B cell (primary cell): ENCODE results near the gene TRA2B. TPM values are rescaled to one million over a fixed set of nuclear protein-coding genes. Genes with fewer than 3 reads are reported as not detected.
A peak's percentile ranks its signal among the peaks of the same experiment; 100 is the strongest.

Experiments used
- ATAC-seq: fragments of 200-7000 bp; cut with Tn5 transposase; one replicate; pipeline ENCODE4 v1.10.0; 2021; ENCODE audit warnings: low read depth, mild to moderate bottlenecking, moderate number of reproducible peaks, moderate library complexity
- CTCF ChIA-PET: fragments of 350-600 bp; sonication (Branson Sonifier 250); formaldehyde crosslinking; loops from one replicate; lab custom pipeline; 2021; ENCODE audit warnings: antibody characterized with exemption, inconsistent platforms; lab: Charles Lee
- POLR2A ChIA-PET: fragments of 350-600 bp; sonication (Branson Sonifier 250); formaldehyde crosslinking; loops from one replicate; lab custom pipeline; 2021; ENCODE audit warnings: antibody characterized with exemption; lab: Charles Lee
- DNase-seq: peaks from one replicate; pipeline ENCODE4 v3.0.0; 2013
- H2AFZ ChIP-seq: 2 replicates; pipeline ENCODE4 v1.6.1; 2012; ENCODE audit warnings: mild to moderate bottlenecking, low read depth, low read length; ENCODE audit not compliant: insufficient read depth, poor library complexity, severe bottlenecking
- H3K27ac ChIP-seq, 2 donors: 1 replicate in 1 of 2; 2 replicates in 1 of 2; pipeline ENCODE4 v1.5.1; 2012 to 2013; ENCODE audit warnings: low read length in 2 of 2, mild to moderate bottlenecking in 2 of 2, moderate library complexity in 1 of 2
- H3K27me3 ChIP-seq, 4 experiments: fragments of 200-600 bp in 1 of 4; sonication (generic) in 1 of 4; replicated peaks in 1 of 4; 1 replicate in 2 of 4; 2 replicates in 2 of 4; pipeline versions ENCODE4 v1.6.1 to v1.7.0; 2013 to 2016; ENCODE audit warnings: low read length in 3 of 4, mild to moderate bottlenecking in 2 of 4, mixed read lengths in 1 of 4, moderate library complexity in 1 of 4; ENCODE audit not compliant: insufficient read depth in 4 of 4, control insufficient read depth in 3 of 4; ENCODE audit errors: control extremely low read depth in 1 of 4
- H3K36me3 ChIP-seq, 2 experiments: replicated peaks in 1 of 2; 1 replicate in 1 of 2; 2 replicates in 1 of 2; pipeline versions ENCODE4 v1.6.1 to v1.7.1; 2013; ENCODE audit warnings: low read length in 1 of 2; ENCODE audit not compliant: insufficient read depth in 2 of 2, control insufficient read depth in 1 of 2; ENCODE audit errors: control extremely low read depth in 1 of 2, extremely low read depth in 1 of 2
- H3K4me1 ChIP-seq, 2 donors: fragments of 200-600 bp in 1 of 2; sonication (generic) in 1 of 2; 1 replicate in 1 of 2; 2 replicates in 1 of 2; pipeline versions ENCODE4 v1.5.1 to v1.6.1; 2013 to 2017; ENCODE audit warnings: low read length in 2 of 2; ENCODE audit not compliant: control insufficient read depth in 2 of 2, insufficient read depth in 2 of 2
- H3K4me2 ChIP-seq: replicated peaks from 2 replicates; pipeline ENCODE3; 2012; ENCODE audit warnings: mild to moderate bottlenecking, low read depth, low read length; ENCODE audit not compliant: poor library complexity, severe bottlenecking
- H3K4me3 ChIP-seq, 5 experiments: fragments of 200-600 bp in 1 of 5; sonication (generic) in 1 of 5; 1 replicate in 3 of 5; 2 replicates in 2 of 5; pipeline versions ENCODE4 v1.5.1 to v1.7.0; 2011 to 2016; ENCODE audit warnings: low read length in 4 of 5, mild to moderate bottlenecking in 4 of 5, low read depth in 2 of 5, control low read depth in 1 of 5, moderate library complexity in 1 of 5; ENCODE audit not compliant: insufficient read depth in 1 of 5; ENCODE audit errors: control extremely low read depth in 1 of 5, extremely low read depth in 1 of 5
- H3K79me2 ChIP-seq: fragments of 200-600 bp; sonication (generic); one replicate; pipeline ENCODE4 v1.6.0; 2016; ENCODE audit warnings: low read length; ENCODE audit not compliant: control insufficient read depth, insufficient read depth
- H3K9ac ChIP-seq: fragments of 200-600 bp; sonication (generic); 2 replicates; pipeline ENCODE4 v1.6.1; 2017; ENCODE audit warnings: mild to moderate bottlenecking, low read length, moderate library complexity
- H3K9me3 ChIP-seq, 3 donors: one replicate each; pipeline versions ENCODE4 v1.6.1 to v1.7.1; 2013; ENCODE audit warnings: low read length in 2 of 3; ENCODE audit not compliant: control insufficient read depth in 2 of 3, insufficient read depth in 1 of 3; ENCODE audit errors: control extremely low read depth in 1 of 3
- H4K20me1 ChIP-seq: 2 replicates; pipeline ENCODE4 v1.6.0; 2012; ENCODE audit warnings: mild to moderate bottlenecking, low read length; ENCODE audit not compliant: insufficient read depth, control insufficient read depth, poor library complexity, severe bottlenecking
- H3K27ac Mint-ChIP-seq: one replicate; pipeline ENCODE4 v1.8.0; 2021; ENCODE audit warnings: mixed read lengths
- H3K27me3 Mint-ChIP-seq: one replicate; pipeline ENCODE4 v1.8.0; 2021; ENCODE audit warnings: mixed read lengths
- H3K4me1 Mint-ChIP-seq: one replicate; pipeline ENCODE4 v1.8.0; 2021; ENCODE audit warnings: mixed read lengths
- H3K4me3 Mint-ChIP-seq: one replicate; pipeline ENCODE4 v1.8.0; 2021; ENCODE audit warnings: mixed read lengths
- H3K9me3 Mint-ChIP-seq: one replicate; pipeline ENCODE4 v1.8.0; 2022; ENCODE audit warnings: mixed read lengths; ENCODE audit not compliant: insufficient read depth
- EZH2 ChIP-seq: IDR thresholded peaks from 2 replicates; pipeline ENCODE4 v1.6.1; 2012; ENCODE audit warnings: borderline replicate concordance, low read depth, mild to moderate bottlenecking, moderate library complexity, low read length; ENCODE audit not compliant: insufficient read depth, poor library complexity, severe bottlenecking
- WGBS: methylation state at CpG from one replicate; pipeline ENCODE4 v1.1.5; 2013; ENCODE audit warnings: missing lambda C conversion rate; ENCODE audit not compliant: insufficient coverage; 5-methylcytosine and 5-hydroxymethylcytosine counted together
- intact Hi-C: fragments of 100-400 bp; cut with micrococcal nuclease; formaldehyde crosslinking; loops from one replicate; pipeline ENCODE4 v1.10.0; 2022
- polyA plus RNA-seq: library from polyadenylated mRNA; depleted of rRNA; stranded (reverse); fragments of >200 nt; gene quantifications from 2 replicates; pipeline ENCODE4 v1.2.3, GENCODE V29; 2012
- total RNA-seq, 2 donors: library from RNA; stranded (reverse); fragments of 120-200 nt in 1 of 2; gene quantifications; 1 replicate in 1 of 2; 2 replicates in 1 of 2; pipeline versions ENCODE4 v1.2.3 to v1.2.4, GENCODE V29; 2013 to 2022
- TF ChIP-seq, protein P1 (sequence below): fragments of 200-600 bp; IDR thresholded peaks from one replicate; pipeline ENCODE4 v1.8.0; 2022; ENCODE audit warnings: antibody characterized with exemption, mild to moderate bottlenecking

Gene TRA2B
- total and polyA plus RNA-seq, 2 donors (not counting 1 experiment from before 2014, with no cell fraction given) = 220 to 1,062 TPM

DNA sequence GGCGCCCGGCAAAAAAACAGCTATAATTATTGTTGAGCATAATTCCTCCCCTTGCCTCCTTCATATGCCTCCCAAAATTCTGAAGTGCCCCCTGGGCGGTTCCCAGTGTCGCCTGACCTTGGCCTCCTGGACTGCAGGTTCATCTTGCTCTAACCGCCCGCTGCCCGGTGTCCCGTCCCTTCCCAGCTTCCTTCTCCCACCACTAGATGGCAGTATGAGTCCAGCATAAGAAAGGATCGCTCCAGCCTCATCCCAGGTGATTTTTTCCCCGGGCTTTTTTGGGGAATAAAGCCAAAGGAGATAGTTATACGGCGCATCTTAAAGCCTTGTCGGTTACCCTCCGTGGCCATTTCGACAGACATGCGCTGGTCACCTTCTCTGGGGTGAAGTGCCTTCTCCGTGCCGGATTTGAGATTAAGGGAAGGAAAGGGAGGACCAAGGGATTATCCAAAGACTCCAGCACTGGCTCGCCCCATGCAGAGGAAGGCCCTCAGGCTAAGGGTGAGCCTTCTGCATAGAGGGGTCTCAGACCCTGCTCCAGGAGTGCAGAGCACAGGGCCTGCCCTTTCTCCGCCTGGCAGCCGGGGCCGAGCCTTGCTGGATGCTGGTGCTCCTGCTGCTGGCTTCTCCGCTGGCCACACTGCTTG is 45.8 kb upstream of the TRA2B start:
- ChIA-PET POLR2A (no interaction called here), CTCF (interaction anchor here (0.5 to 9.8 kb wide), 34 partner anchors 11 to 1181 kb away, joined by 3 to 203 read pairs (median 4); partner anchors contain the start of genes AHSG and CRYGS)
- no peak for TF ChIP-seq EZH2
- TF ChIP-seq, protein P1, sequence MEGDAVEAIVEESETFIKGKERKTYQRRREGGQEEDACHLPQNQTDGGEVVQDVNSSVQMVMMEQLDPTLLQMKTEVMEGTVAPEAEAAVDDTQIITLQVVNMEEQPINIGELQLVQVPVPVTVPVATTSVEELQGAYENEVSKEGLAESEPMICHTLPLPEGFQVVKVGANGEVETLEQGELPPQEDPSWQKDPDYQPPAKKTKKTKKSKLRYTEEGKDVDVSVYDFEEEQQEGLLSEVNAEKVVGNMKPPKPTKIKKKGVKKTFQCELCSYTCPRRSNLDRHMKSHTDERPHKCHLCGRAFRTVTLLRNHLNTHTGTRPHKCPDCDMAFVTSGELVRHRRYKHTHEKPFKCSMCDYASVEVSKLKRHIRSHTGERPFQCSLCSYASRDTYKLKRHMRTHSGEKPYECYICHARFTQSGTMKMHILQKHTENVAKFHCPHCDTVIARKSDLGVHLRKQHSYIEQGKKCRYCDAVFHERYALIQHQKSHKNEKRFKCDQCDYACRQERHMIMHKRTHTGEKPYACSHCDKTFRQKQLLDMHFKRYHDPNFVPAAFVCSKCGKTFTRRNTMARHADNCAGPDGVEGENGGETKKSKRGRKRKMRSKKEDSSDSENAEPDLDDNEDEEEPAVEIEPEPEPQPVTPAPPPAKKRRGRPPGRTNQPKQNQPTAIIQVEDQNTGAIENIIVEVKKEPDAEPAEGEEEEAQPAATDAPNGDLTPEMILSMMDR = peak; percentile 94
- H3K4me2 ChIP-seq = peak overlapping the region; percentile 50
- no peaks in the 10 kb centered on the region for H3K79me2 ChIP-seq
- intact Hi-C loops = loop anchor here (1.0 kb wide), 4 partner anchors 276 to 838 kb away; no protein-coding TSS in a partner anchor
- DNase-seq (peak; percentile 77), ATAC-seq (peak; percentile 84)
- no peak overlapping the region for H3K4me3 ChIP-seq
- H3K9me3 ChIP-seq = no peaks in the 10 kb centered on the region
- Mint-ChIP-seq H3K27me3 (peaks cover 10% of the 10 kb centered on the region), H3K27ac (no peak overlapping the region), H3K4me1 (no peaks in the 10 kb centered on the region), H3K4me3 (no peak overlapping the region), H3K9me3 (no peaks in the 10 kb centered on the region)
- no peak overlapping the region for H2AFZ ChIP-seq
- no peak overlapping the region for H3K9ac ChIP-seq
- peaks cover 0 to 16% (median 2%) of the 10 kb centered on the region in 4 experiments for H3K27me3 ChIP-seq
- H3K36me3 ChIP-seq = no peaks in the 10 kb centered on the region
- peaks cover 6 to 8% of the 10 kb centered on the region in 2 donors for H3K4me1 ChIP-seq
- no peaks in the 10 kb centered on the region for H4K20me1 ChIP-seq
- WGBS = 27% methylated on average over 19 of the region's 23 CpGs
- no peak overlapping the region for H3K27ac ChIP-seq

DNA sequence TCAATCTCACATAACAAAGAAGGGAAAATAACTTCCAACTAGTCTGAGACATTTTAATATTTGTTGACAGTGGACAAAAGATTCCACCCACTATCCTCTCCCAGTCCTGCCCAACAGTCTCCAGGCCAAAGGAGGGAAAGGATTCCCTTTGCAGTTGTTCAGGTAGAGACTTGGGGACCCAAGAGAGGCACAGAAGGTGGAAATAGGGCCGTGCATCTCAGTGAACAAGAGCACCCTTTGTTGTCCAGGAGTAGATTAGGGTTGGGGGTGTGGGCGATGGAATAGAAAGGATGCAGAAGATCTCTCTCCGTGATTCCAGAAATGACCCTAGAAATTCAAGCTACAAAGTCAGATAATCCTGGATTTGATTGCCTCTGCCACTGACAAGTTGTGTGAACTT is 44.8 kb upstream of the TRA2B start:
- Histone ChIP-seq H3K9me3 (no peaks in the 10 kb centered on the region), H3K27me3 (peaks cover 0 to 16% (median 2%) of the 10 kb centered on the region in 4 experiments), H3K4me1 (peaks cover 6 to 8% of the 10 kb centered on the region in 2 donors), H3K9ac (no peak overlapping the region), H3K4me2 (no peak overlapping the region), H3K27ac (no peak overlapping the region), H3K36me3 (no peaks in the 10 kb centered on the region), H3K4me3 (no peak overlapping the region), H3K79me2 (no peaks in the 10 kb centered on the region), H2AFZ (no peak overlapping the region), H4K20me1 (no peaks in the 10 kb centered on the region)
- no peak for TF ChIP-seq EZH2
- TF ChIP-seq, protein P1 = no peak
- peaks cover 10% of the 10 kb centered on the region for H3K27me3 Mint-ChIP-seq
- no peak for ATAC-seq
- no peaks in the 10 kb centered on the region for H3K4me1 Mint-ChIP-seq
- CTCF ChIA-PET = interaction anchor here (0.7 to 9.8 kb wide), 33 partner anchors 8 to 1182 kb away, joined by 3 to 203 read pairs (median 4); partner anchors contain the start of genes AHSG and CRYGS
- H3K4me3 Mint-ChIP-seq = no peak overlapping the region
- POLR2A ChIA-PET = no interaction called here
- 79% methylated on average over 2 of the region's 3 CpGs for WGBS
- no peak overlapping the region for H3K27ac Mint-ChIP-seq
- intact Hi-C loops = loop anchor here (1.0 kb wide), 4 partner anchors 277 to 839 kb away; no protein-coding TSS in a partner anchor
- no peak for DNase-seq
- H3K9me3 Mint-ChIP-seq = no peaks in the 10 kb centered on the region
